Stimulated activated CD4-positive, alpha-beta T cell treated with anti-CD3 and anti-CD28 coated beads, Interleukin-12 subunit alpha, Interleukin-12 subunit beta, amount 100 ng/mL, for 48 hours (primary cell): ENCODE data around the gene URGCP.

Experiments
- DNase-seq, 3 donors: peaks; one replicate each; pipeline ENCODE4 v3.0.0-alpha.2; 2020; ENCODE audit warnings: low read depth in 2 of 3, low spot score in 1 of 3

The URGCP gene

GRCh38 chr7:43906331-43907010 is at the start of gene URGCP:
Gene URGCP (minus strand): TSS chr7:43906596. CDS start chr7:43906575, 21 bp downstream.
- peak; percentile 21 to 45 (median 27) for DNase-seq

- DNase-seq: no peak
Observed at GRCh38 chr7:43956027-43956426, 49.6 kb upstream of the URGCP start.

GRCh38 chr7:43954524-43955228 is 48.3 kb upstream of the URGCP start:
- DNase-seq: no peak

GRCh38 chr7:43953071-43953470 is 46.7 kb upstream of the URGCP start:
- DNase-seq: no peak

- no peak for DNase-seq
Observed at GRCh38 chr7:43952028-43952427, 45.6 kb upstream of the URGCP start.

- DNase-seq: no peak
Observed at GRCh38 chr7:43944286-43944685, 37.9 kb upstream of the URGCP start.

GRCh38 chr7:43943417-43944187 is 37.2 kb upstream of the URGCP start:
- no peak for DNase-seq

GRCh38 chr7:43942997-43943396 is 36.6 kb upstream of the URGCP start:
- no peak for DNase-seq

- DNase-seq: no peak
Observed at GRCh38 chr7:43942250-43942649, 35.9 kb upstream of the URGCP start.

GRCh38 chr7:43938892-43939482 is 32.6 kb upstream of the URGCP start:
- DNase-seq: no peak

GRCh38 chr7:43937444-43937843 is 31.0 kb upstream of the URGCP start:
- DNase-seq: no peak

GRCh38 chr7:43933902-43934560 is 27.6 kb upstream of the URGCP start:
- DNase-seq: no peak

GRCh38 chr7:43931346-43931745 is 24.9 kb upstream of the URGCP start:
- no peak for DNase-seq

GRCh38 chr7:43929529-43930457 is 23.4 kb upstream of the URGCP start:
- DNase-seq: no peak

- no peak for DNase-seq
Observed at GRCh38 chr7:43927810-43928209, 21.4 kb upstream of the URGCP start.

- no peak for DNase-seq
Observed at GRCh38 chr7:43926798-43927123, 20.4 kb upstream of the URGCP start.

- DNase-seq: peak; percentile 81 to 87 (median 81)
Observed at GRCh38 chr7:43925984-43926797, 19.8 kb upstream of the URGCP start, which contains the start of gene UBE2D4. Gene UBE2D4 (plus strand): TSS chr7:43926436. CDS start chr7:43926533, 97 bp downstream.

GRCh38 chr7:43922726-43923125 is 16.3 kb upstream of the URGCP start:
- DNase-seq: no peak

- no peak for DNase-seq
Observed at GRCh38 chr7:43921423-43921822, 15.0 kb upstream of the URGCP start.
